ENCODE data around the gene LYST.
"Not testable (repeated sequence)": the region's sequence is repeated elsewhere in the genome, so short reads cannot be mapped to it uniquely, and the experiment has no call there.

The LYST gene

DNA sequence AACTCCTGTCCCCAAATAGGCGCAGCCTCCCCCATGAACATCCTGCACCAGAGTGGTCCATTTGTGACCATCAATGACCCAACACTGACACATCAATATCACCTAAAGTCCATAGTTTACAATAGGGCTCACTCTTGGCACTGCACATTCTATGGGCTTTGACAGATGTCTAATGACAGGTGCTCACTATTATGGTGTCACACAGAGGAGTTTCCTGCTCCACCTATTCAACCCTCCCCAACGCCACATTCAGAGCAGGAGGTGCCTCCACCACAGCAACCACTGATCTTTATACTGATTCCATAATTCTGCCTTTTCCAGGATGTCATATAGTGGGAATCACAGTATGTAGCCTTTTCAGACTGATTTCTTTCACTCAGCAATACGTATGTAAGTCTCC, 241.4 kb downstream of the LYST start:
- no peak for DNase-seq

DNA sequence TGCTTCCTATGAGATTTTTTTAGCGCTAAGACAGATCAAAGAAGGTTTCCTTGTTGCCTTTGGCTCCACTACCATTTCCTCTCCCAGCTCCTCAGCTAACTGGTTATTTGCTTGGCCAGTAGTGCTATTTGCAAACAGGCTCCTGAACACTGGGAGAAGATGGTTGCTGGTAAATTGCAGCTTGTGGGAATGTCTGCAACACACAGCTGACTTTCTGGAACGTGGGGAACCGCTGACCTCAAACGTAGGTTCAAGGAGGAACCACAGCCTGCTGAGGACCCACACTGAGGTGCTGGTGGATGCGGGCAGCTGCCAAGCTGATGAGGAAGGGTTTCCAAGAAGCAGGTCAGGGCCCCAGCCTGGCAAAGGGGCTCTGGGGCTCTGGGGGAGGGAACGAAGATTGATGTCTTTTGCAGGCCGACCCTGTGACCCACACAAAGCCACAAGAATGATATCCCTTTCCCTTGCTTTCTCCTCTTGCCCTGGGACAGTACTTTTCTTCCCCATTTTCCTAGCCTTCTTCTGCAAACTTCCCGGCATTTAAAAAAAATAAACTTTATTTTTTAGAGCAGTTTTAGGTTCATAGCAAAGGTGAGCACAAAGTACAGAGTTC, 241.9 kb downstream of the LYST start:
- DNase-seq, result no peak

DNA sequence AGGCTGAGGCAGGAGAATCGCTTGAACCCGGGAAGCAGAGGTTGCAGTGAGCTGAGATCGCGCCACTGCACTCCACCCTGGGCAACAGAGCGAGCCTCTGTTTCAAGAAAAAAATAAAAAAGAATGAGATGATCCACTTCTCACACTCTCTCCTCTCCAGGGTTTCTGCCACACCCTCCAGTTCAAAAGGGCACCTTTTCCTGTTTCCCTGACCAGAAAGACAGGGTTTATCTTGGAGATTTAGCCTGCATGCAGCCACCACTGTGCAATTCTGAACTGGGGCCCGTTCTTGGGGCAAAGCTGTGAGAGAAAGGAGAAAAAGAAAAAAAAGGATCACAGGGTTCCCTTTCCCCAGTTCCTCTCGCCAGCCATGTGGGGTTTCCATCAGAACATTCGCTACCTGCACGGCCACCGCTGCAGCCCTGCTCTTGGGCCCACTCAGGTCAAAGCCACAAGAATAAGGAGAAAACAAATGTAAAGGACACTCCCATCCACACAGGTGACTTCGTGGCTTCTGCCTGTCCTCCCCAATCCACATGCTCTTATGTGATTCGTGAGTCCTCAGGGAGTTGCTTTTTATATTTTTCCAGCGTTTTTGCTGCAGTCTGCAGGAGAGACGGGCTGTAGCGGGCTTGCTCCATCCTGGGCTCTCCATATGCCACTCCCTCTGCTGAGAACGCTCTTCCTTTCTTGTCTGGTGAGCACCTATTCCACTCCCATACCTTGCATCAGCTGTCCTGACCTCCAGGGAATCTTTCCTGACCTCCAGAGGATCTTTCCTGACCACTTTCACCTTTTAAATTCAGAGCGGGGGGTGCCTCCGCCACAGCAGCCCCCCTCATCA, 243.5 kb downstream of the LYST start:
- DNase-seq, result no peak

DNA sequence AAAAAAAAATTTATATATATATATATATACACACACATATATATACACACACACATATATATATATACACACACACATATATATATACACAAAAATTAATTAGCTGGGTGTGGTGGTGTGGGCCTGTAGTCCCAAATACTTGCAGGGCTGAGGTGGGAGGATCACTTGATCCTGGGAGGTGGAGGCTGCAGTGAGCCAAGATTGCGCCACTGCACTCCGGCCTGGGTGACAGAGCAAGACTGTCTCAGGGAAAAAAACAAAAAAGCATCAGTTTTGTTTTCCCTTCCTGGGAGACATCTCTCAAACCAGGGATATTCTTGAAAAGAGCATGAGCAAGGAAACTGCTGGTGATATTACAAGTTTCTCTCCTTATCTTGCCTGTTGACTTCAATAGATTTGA, 247.6 kb downstream of the LYST start:
- not testable (repeated sequence) for DNase-seq

DNA sequence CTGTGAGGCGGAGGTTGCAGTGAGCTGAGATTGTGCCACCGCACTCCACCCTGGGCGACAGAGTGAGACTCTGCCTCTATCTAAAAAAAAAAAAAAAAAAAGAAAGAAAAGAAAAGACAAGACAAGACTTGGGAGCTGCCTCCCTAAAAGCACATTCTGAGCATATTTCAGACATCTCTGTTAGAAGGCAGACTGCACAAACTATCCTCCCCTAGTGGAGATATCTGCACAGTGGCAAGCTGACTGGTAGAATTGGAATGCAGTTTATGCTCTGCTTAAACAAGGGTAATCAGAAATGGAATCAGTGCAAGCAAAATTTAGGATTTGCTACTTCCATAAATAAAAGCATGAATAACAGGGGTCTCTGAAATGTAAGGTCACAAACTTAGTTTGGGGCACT, 248.9 kb downstream of the LYST start:
- no peak for DNase-seq

DNA sequence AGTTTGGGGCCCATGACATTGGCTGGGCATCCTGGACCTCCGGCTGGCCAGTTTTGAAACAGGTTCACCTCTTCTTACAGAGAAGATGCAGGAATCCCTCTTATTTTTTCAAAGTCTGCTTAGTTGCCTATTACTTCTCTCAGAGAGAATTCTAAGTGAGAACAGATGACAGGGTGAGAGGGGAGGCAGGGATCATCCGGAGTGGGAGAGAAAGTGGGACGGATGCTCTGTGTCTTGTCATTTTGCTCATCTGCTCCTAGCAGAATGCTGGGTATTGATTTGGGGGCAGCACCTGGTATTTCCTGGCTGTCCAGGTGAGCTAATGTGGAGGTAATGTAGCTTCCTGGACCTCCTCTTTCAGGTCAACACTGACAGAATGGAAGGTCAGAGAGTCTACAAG, 249.6 kb downstream of the LYST start:
- DNase-seq, result no peak

DNA sequence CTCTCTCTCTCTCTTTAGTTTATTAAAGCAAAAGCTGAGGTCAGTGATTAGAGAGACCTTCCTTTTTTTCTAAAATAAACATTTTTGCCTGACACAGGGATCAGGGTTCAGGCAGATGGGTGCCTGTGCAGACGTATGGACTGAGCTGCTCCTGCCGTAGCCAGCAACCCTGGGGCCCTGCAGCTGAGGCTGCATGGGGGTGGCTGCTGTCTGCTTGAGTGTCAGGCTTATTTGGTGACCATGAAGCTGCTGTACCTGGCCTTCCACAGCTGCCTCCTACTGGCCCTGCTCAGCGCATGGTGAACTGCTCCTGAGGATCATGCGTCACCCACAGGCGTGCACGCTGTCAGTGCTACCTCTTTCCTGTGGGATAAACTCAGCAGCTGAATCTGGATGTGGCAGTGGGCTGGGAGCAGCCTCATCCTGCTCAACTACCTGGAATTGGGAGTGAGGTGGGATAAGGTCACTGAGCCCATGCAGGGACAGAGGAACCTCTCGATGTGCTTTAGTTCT, 252.2 kb downstream of the LYST start:
- no peak for DNase-seq

DNA sequence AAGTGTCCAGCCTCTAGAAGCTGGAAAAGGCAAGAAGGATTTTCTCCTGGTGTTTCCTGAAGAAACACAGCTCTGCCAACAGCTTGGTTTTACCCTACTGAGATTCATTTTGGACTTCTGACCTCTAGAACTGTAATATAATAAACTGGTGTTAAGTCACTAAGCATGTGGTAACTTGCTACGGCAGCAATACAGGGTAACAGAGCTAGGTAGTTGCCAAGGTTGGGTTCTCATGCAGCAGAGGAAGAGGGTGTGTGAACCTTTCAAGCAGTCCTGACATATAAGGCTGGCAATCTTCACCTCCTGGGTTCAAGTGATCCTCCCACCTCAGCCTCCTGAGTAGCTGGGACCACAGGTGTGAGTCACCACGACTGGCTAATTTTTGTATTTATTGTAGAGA, 253.1 kb downstream of the LYST start:
- no peak for DNase-seq

DNA sequence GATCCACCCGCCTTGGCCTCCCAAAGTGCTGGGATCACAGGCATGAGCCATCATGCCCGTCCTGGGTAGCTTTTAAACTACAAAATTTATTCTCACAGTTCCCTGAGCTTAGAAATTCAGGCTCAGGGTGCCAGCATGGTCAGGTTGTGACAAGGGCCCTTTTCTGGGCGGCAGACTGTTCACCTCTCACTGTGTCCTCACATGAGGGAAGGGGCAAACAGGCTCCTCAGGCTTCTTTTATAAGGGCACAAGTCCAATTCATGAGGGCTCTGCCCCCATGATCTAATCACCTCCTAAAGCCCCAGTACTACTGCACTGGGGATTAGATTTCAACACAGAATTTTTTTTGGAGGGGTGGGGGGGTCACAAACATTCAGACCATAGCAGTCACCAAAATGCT, 253.9 kb downstream of the LYST start:
- DNase-seq, result no peak
